HG02642 (cell line): ENCODE measurements around the gene SNTG2.

ENCODE experiments used
- ATAC-seq: cut with Tn5 transposase; IDR thresholded peaks from one replicate; pipeline ENCODE4 v1.9.1; 2021; ENCODE audit warnings: mild to moderate bottlenecking; ENCODE audit not compliant: unreplicated experiment, poor library complexity

Gene SNTG2

GRCh38 chr2:1041012-1041805 lies 90.6 kb downstream of the SNTG2 start:
- no peak for ATAC-seq

GRCh38 chr2:1045109-1045508 lies 94.5 kb downstream of the SNTG2 start:
- peak; percentile 38 for ATAC-seq

- no peak for ATAC-seq
Observed at GRCh38 chr2:1046067-1046466, 95.4 kb downstream of the SNTG2 start.

GRCh38 chr2:1047485-1047884 lies 96.8 kb downstream of the SNTG2 start:
- no peak for ATAC-seq

GRCh38 chr2:1049691-1050090 lies 99.0 kb downstream of the SNTG2 start:
- no peak for ATAC-seq

GRCh38 chr2:1051075-1051474 lies 100.4 kb downstream of the SNTG2 start:
- no peak for ATAC-seq

- no peak for ATAC-seq
Observed at GRCh38 chr2:1052771-1053191, 102.1 kb downstream of the SNTG2 start.

GRCh38 chr2:1053786-1054185 lies 103.1 kb downstream of the SNTG2 start:
- ATAC-seq, result no peak

- no peak for ATAC-seq
Observed at GRCh38 chr2:1054399-1054798, 103.8 kb downstream of the SNTG2 start.

GRCh38 chr2:1055014-1055595 lies 104.5 kb downstream of the SNTG2 start:
- ATAC-seq, result no peak

- ATAC-seq, result no peak
Observed at GRCh38 chr2:1060372-1060771, 109.7 kb downstream of the SNTG2 start.

- ATAC-seq, result no peak
Observed at GRCh38 chr2:1060987-1061386, 110.3 kb downstream of the SNTG2 start.

- no peak for ATAC-seq
Observed at GRCh38 chr2:1068241-1068640, 117.6 kb downstream of the SNTG2 start.

- ATAC-seq, result no peak
Observed at GRCh38 chr2:1068822-1069221, 118.2 kb downstream of the SNTG2 start.

- ATAC-seq, result no peak
Observed at GRCh38 chr2:1069847-1070246, 119.2 kb downstream of the SNTG2 start.

- ATAC-seq, result no peak
Observed at GRCh38 chr2:1070601-1071000, 120.0 kb downstream of the SNTG2 start.

- ATAC-seq, result no peak
Observed at GRCh38 chr2:1071650-1072049, 121.0 kb downstream of the SNTG2 start.

- ATAC-seq, result no peak
Observed at GRCh38 chr2:1072250-1072649, 121.6 kb downstream of the SNTG2 start.

GRCh38 chr2:1077911-1078310 lies 127.3 kb downstream of the SNTG2 start:
- no peak for ATAC-seq

GRCh38 chr2:1078326-1078725 lies 127.7 kb downstream of the SNTG2 start:
- no peak for ATAC-seq

GRCh38 chr2:1079873-1080799 lies 129.5 kb downstream of the SNTG2 start:
- ATAC-seq, result no peak
